ENCODE measurements around the gene ANKFN1. TPM values are rescaled to one million over a fixed set of nuclear protein-coding genes. Genes with fewer than 3 reads are reported as not detected.

ANKFN1 gene
- total RNA-seq, 1 experiment from 2014 or later = not detected

DNA sequence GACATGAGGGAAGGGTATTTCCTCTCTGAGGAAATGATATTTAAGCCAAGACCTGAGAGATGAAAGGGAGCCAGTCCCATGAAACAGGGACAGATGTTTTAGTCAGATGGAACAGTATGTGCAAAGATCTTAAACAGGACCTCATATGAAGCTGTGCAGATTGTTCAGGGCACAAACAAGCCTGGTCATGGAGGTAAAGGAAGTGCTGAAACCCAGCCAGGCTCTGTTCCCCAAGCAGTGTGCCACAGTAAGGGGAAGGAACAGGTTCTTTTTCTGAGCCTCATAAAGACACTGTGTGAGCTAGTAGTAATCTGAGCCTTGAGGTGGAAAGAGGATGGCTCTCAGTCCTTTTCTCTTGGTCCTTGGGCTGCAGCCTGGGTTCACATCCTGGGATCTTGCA is 159.9 kb downstream of the ANKFN1 start:
- Histone ChIP-seq H4K5ac (ENCODE audit: insufficient read length, low read depth, low read length) (no peak overlapping the region), H2BK5ac (ENCODE audit: insufficient read length, low read length) (no peak overlapping the region), H3K9me3 (ENCODE audit: control insufficient read depth, low read depth, low read length) (no peaks in the 10 kb centered on the region), H4K91ac (ENCODE audit: insufficient read length, low read depth, low read length) (no peak overlapping the region), H3K23me2 (ENCODE audit: insufficient read length, low read depth, low read length, poor library complexity, severe bottlenecking) (no peaks in the 10 kb centered on the region), H2AFZ (ENCODE audit: low read length) (no peak overlapping the region), H3K27me3 (ENCODE audit: insufficient read depth, low read length) (no peaks in the 10 kb centered on the region), H3K18ac (ENCODE audit: insufficient read length, low read depth, low read length) (no peak overlapping the region), H4K8ac (replicated peaks; ENCODE audit: insufficient read length, low read depth, low read length) (no peak overlapping the region), H3K56ac (ENCODE audit: insufficient read length, low read depth, low read length) (no peak overlapping the region), H2BK120ac (ENCODE audit: low read depth, low read length, poor library complexity, severe bottlenecking) (no peak overlapping the region), H2BK15ac (ENCODE audit: low read depth, low read length) (no peak overlapping the region), H2BK20ac (ENCODE audit: low read depth, low read length, poor library complexity, severe bottlenecking) (no peak overlapping the region), H3K23ac (ENCODE audit: insufficient read length, low read depth, low read length) (no peak overlapping the region), H3K4me2 (ENCODE audit: insufficient read depth, insufficient read length, low read length) (no peak overlapping the region), H2BK12ac (ENCODE audit: insufficient read length, low read depth, low read length) (no peak overlapping the region), H2AK5ac (ENCODE audit: insufficient read length, low read length) (no peak overlapping the region), H3K79me1 (ENCODE audit: insufficient read depth, low read depth, low read length, poor library complexity, severe bottlenecking) (no peaks in the 10 kb centered on the region), H3T11ph (ENCODE audit: low read length) (no peak overlapping the region), H4K20me1 (ENCODE audit: control insufficient read depth, insufficient read depth, insufficient read length) (no peaks in the 10 kb centered on the region), H3K4ac (ENCODE audit: low read depth, low read length) (no peak overlapping the region), H3K14ac (ENCODE audit: insufficient read depth, low read length) (no peak overlapping the region), H3K27ac (ENCODE audit: insufficient read length, low read depth, low read length) (no peak overlapping the region), H3K9ac (ENCODE audit: extremely low read depth, insufficient read length, low read length) (no peak overlapping the region), H3K79me2 (ENCODE audit: insufficient read depth, low read length) (no peaks in the 10 kb centered on the region), H3K4me1 (ENCODE audit: insufficient read depth, low read length) (0 out of 2 replicates have a peak, but pooled peaks cover 2% of the 10 kb centered on the region)
- TF ChIP-seq, protein P1, sequence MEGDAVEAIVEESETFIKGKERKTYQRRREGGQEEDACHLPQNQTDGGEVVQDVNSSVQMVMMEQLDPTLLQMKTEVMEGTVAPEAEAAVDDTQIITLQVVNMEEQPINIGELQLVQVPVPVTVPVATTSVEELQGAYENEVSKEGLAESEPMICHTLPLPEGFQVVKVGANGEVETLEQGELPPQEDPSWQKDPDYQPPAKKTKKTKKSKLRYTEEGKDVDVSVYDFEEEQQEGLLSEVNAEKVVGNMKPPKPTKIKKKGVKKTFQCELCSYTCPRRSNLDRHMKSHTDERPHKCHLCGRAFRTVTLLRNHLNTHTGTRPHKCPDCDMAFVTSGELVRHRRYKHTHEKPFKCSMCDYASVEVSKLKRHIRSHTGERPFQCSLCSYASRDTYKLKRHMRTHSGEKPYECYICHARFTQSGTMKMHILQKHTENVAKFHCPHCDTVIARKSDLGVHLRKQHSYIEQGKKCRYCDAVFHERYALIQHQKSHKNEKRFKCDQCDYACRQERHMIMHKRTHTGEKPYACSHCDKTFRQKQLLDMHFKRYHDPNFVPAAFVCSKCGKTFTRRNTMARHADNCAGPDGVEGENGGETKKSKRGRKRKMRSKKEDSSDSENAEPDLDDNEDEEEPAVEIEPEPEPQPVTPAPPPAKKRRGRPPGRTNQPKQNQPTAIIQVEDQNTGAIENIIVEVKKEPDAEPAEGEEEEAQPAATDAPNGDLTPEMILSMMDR (conservative IDR thresholded peaks at IDR 0.05) = no peak
- Mint-ChIP-seq H3K36me3 (ENCODE audit: insufficient read depth in 1 of 3, low read depth in 3 of 3) (no peaks in the 10 kb centered on the region), H3K27me3 (ENCODE audit: low read depth) (no peaks in the 10 kb centered on the region), H3K4me3 (no peak overlapping the region), H3K27ac (no peak overlapping the region), H3K9me3 (no peaks in the 10 kb centered on the region), H3K4me1 (peaks cover 21 to 28% of the 10 kb centered on the region in 2 experiments)
- no peak for DNase-seq
